Camera-type eye (tissue), 1 donor: Measurements from ENCODE around the gene FAAP100. TPM values are rescaled to one million over a fixed set of nuclear protein-coding genes. Genes with fewer than 3 reads are reported as not detected.

ENCODE experiments used
- total RNA-seq: library from RNA; depleted of rRNA; stranded (reverse); fragments of >200 nt; gene quantifications from one replicate; pipeline ENCODE4 v1.2.3, GENCODE V29; 2014

FAAP100 gene
- 44.5 TPM for total RNA-seq

GRCh38 chr17:81552244-81553017 lies at the start of gene FAAP100:
TSS of gene FAAP100 (minus strand) at chr17:81552353. CDS start at chr17:81552330, 23 bp downstream.

GRCh38 chr17:81527591-81528383 lies 24.4 kb downstream of the FAAP100 start, which contains the start of gene FSCN2:
TSS of gene FSCN2 (plus strand) at chr17:81528377. CDS start at chr17:81528532, 155 bp downstream.

GRCh38 chr17:81512562-81513371 lies 39.4 kb downstream of the FAAP100 start, which contains the start of gene ACTG1:
TSS of gene ACTG1 (minus strand) at chr17:81512799. CDS start at chr17:81512354, 445 bp downstream.

Other genes starting within 250 kb of the FAAP100 start
- gene BAHCC1, start 156.9 kb downstream of the FAAP100 start, total RNA-seq, result 34.8 TPM
- 5,635 TPM for gene ACTG1, start 39.6 kb downstream of the FAAP100 start, total RNA-seq
- gene FSCN2, start 24.0 kb downstream of the FAAP100 start, total RNA-seq, result 7.9 TPM
- 75.5 TPM for gene NPLOC4, start 84.8 kb upstream of the FAAP100 start, total RNA-seq
- gene TSPAN10, start 84.8 kb upstream of the FAAP100 start, total RNA-seq, result 39.1 TPM
- gene PDE6G, start 104.2 kb upstream of the FAAP100 start, total RNA-seq, result 6.4 TPM
- gene OXLD1, start 114.3 kb upstream of the FAAP100 start, total RNA-seq, result 21.6 TPM
- gene CCDC137, start 114.4 kb upstream of the FAAP100 start, total RNA-seq, result 33.9 TPM
- gene ARL16, start 131.4 kb upstream of the FAAP100 start, total RNA-seq, result 39.8 TPM
- gene HGS, start 131.7 kb upstream of the FAAP100 start, total RNA-seq, result 54.9 TPM
- 9.3 TPM for gene MRPL12, start 151.0 kb upstream of the FAAP100 start, total RNA-seq
- gene SLC25A10, start 159.9 kb upstream of the FAAP100 start, total RNA-seq, result 12.3 TPM